SK-N-SH (cell line): ENCODE data around the gene GPR55. TPM values are rescaled to one million over a fixed set of nuclear protein-coding genes. Genes with fewer than 3 reads are reported as not detected.

Experiments used
- CTCF ChIA-PET: fragments of 300-600, 350-600 bp; formaldehyde crosslinking; extraction: SDS; loops from one replicate; lab custom pipeline; 2021; lab: Yijun Ruan, JAX
- POLR2A ChIA-PET: fragments of 350-600 bp; sonication (Branson Sonifier 250); formaldehyde crosslinking; extraction: SDS; loops from one replicate; lab custom pipeline; 2020; ENCODE audit warnings: antibody characterized with exemption, inconsistent platforms; lab: Yijun Ruan, JAX
- DNase-seq: peaks from one replicate; pipeline ENCODE4 v3.0.0; 2012
- H2AFZ ChIP-seq: fragments of 200-600 bp; sonication (generic); 2 replicates; pipeline ENCODE4 v1.8.1; 2016; ENCODE audit warnings: antibody characterized with exemption, mild to moderate bottlenecking, low read depth
- H3F3A ChIP-seq: fragments of 200-600 bp; sonication (generic); replicated peaks from 2 replicates; pipeline ENCODE3; 2016; ENCODE audit warnings: antibody characterized with exemption, mild to moderate bottlenecking; ENCODE audit not compliant: insufficient read depth
- H3K27ac ChIP-seq, 2 experiments: fragments of 200-500 bp in 1 of 2; fragments of 200-600 bp in 1 of 2; sonication (Bioruptor generic) in 1 of 2; sonication (generic), shearing (Covaris generic) in 1 of 2; 2 replicates each; pipeline versions ENCODE4 v1.5.1 to v1.6.1; 2014 to 2016; ENCODE audit warnings: low read depth in 2 of 2, inconsistent platforms in 1 of 2, low read length in 1 of 2, mild to moderate bottlenecking in 1 of 2, mixed read lengths in 1 of 2
- H3K27me3 ChIP-seq: fragments of 200-600 bp; sonication (generic), shearing (Covaris generic); 2 replicates; pipeline ENCODE4 v1.6.1; 2016; ENCODE audit warnings: mixed run types; ENCODE audit not compliant: insufficient read depth
- H3K36me3 ChIP-seq, 2 experiments: fragments of 200-500 bp in 1 of 2; fragments of 200-600 bp in 1 of 2; sonication (Bioruptor generic) in 1 of 2; sonication (generic) in 1 of 2; replicated peaks in 1 of 2; 2 replicates each; pipeline versions ENCODE3 to v1.5.1; 2014 to 2016; ENCODE audit warnings: low read length in 1 of 2, mild to moderate bottlenecking in 1 of 2; ENCODE audit not compliant: insufficient read depth in 2 of 2, control insufficient read depth in 1 of 2
- H3K4me1 ChIP-seq, 2 experiments: fragments of 200-500 bp in 1 of 2; fragments of 200-600 bp in 1 of 2; sonication (Bioruptor generic) in 1 of 2; sonication (generic), shearing (Covaris generic) in 1 of 2; 2 replicates each; pipeline versions ENCODE4 v1.5.1 to v1.6.1; 2014 to 2016; ENCODE audit warnings: low read depth in 1 of 2, low read length in 1 of 2, mixed run types in 1 of 2; ENCODE audit not compliant: insufficient read depth in 2 of 2, control insufficient read depth in 1 of 2
- H3K4me2 ChIP-seq: fragments of 200-600 bp; sonication (generic), shearing (Covaris generic); 2 replicates; pipeline ENCODE4 v1.6.1; 2017; ENCODE audit warnings: mixed run types
- H3K4me3 ChIP-seq, 2 experiments: fragments of 200-500 bp in 1 of 2; fragments of 200-600 bp in 1 of 2; sonication (Bioruptor generic) in 1 of 2; sonication (generic), shearing (Covaris generic) in 1 of 2; 2 replicates each; pipeline versions ENCODE4 v1.5.1 to v1.8.1; 2014 to 2016; ENCODE audit warnings: low read depth in 2 of 2, inconsistent platforms in 1 of 2, low read length in 1 of 2, mild to moderate bottlenecking in 1 of 2, mixed read lengths in 1 of 2, moderate library complexity in 1 of 2
- H3K79me2 ChIP-seq: fragments of 200-600 bp; sonication (generic); 2 replicates; pipeline ENCODE4 v1.8.1; 2017; ENCODE audit warnings: mild to moderate bottlenecking; ENCODE audit not compliant: insufficient read depth
- H3K9ac ChIP-seq: fragments of 200-600 bp; sonication (generic); 2 replicates; pipeline ENCODE4 v1.6.1; 2017; ENCODE audit warnings: mixed run types
- H3K9me2 ChIP-seq: fragments of 200-600 bp; sonication (generic); 2 replicates; pipeline ENCODE4 v1.6.1; 2017; ENCODE audit warnings: mixed run types
- H3K9me3 ChIP-seq: fragments of 200-600 bp; sonication (generic); 2 replicates; pipeline ENCODE4 v1.6.1; 2017; ENCODE audit warnings: mixed run types, mild to moderate bottlenecking, moderate library complexity
- H4K20me1 ChIP-seq: fragments of 200-600 bp; sonication (generic); 2 replicates; pipeline ENCODE4 v1.6.1; 2017; ENCODE audit warnings: mild to moderate bottlenecking, mixed run types; ENCODE audit not compliant: insufficient read depth
- CHD2 ChIP-seq: fragments of 150-350 bp; IDR thresholded peaks from 2 replicates; pipeline ENCODE4 v1.6.1; 2018; ENCODE audit warnings: low read length; ENCODE audit not compliant: partially characterized antibody
- CTCF ChIP-seq: fragments of 200-600 bp; sonication (generic); IDR thresholded peaks from 2 replicates; pipeline ENCODE4 v1.6.1; 2017; ENCODE audit warnings: antibody characterized with exemption, mild to moderate bottlenecking, moderate library complexity
- ELF1 ChIP-seq: IDR thresholded peaks from 2 replicates; pipeline ENCODE4 v1.4.0; 2012
- GABPA ChIP-seq: IDR thresholded peaks from 2 replicates; pipeline ENCODE4 v1.4.0; 2012; ENCODE audit warnings: low read depth, mild to moderate bottlenecking
- JUND ChIP-seq: IDR thresholded peaks from 2 replicates; pipeline ENCODE4 v1.4.0; 2012
- MEF2A ChIP-seq: IDR thresholded peaks from 2 replicates; pipeline ENCODE4 v1.4.0; 2012; ENCODE audit warnings: low read depth, borderline replicate concordance
- NRF1 ChIP-seq: IDR thresholded peaks from 2 replicates; pipeline ENCODE4 v1.6.1; 2012; ENCODE audit warnings: low read depth, mild to moderate bottlenecking, low read length
- POLR2AphosphoS5 ChIP-seq: IDR thresholded peaks from 2 replicates; pipeline ENCODE4 v1.6.1; 2012; ENCODE audit warnings: low read depth, low read length
- RCOR1 ChIP-seq: fragments of 150-350 bp; IDR thresholded peaks from 2 replicates; pipeline ENCODE4 v1.6.1; 2017; ENCODE audit warnings: antibody characterized with exemption, low read length
- REST ChIP-seq: IDR thresholded peaks from 2 replicates; pipeline ENCODE4 v1.6.1; 2012; ENCODE audit warnings: mild to moderate bottlenecking, low read depth, low read length, moderate library complexity
- RFX5 ChIP-seq: IDR thresholded peaks from 2 replicates; pipeline ENCODE4 v1.6.1; 2012; ENCODE audit warnings: mild to moderate bottlenecking, improper control_type of control experiment, low read length
- SMC3 ChIP-seq: IDR thresholded peaks from 2 replicates; pipeline ENCODE4 v1.6.1; 2012; ENCODE audit warnings: low read depth, low read length, improper control_type of control experiment
- TEAD4 ChIP-seq: IDR thresholded peaks from 2 replicates; pipeline ENCODE4 v1.4.0; 2012; ENCODE audit warnings: mild to moderate bottlenecking, borderline replicate concordance; ENCODE audit not compliant: insufficient read depth
- USF1 ChIP-seq: IDR thresholded peaks from 2 replicates; pipeline ENCODE4 v1.4.0; 2012; ENCODE audit warnings: low read depth, borderline replicate concordance
- USF2 ChIP-seq: fragments of 150-350 bp; IDR thresholded peaks from 2 replicates; pipeline ENCODE4 v1.6.1; 2017; ENCODE audit warnings: antibody characterized with exemption, low read length, low read depth, borderline replicate concordance
- WGBS: methylation state at CpG from one replicate; pipeline ENCODE4 v1.1.6; 2017; ENCODE audit warnings: low lambda C conversion rate; 5-methylcytosine and 5-hydroxymethylcytosine counted together
- polyA plus RNA-seq, 3 experiments: library from polyadenylated mRNA; depleted of rRNA; stranded (reverse); fragments of >200 nt; gene quantifications; 2 replicates each; pipeline ENCODE4 v1.2.3, GENCODE V29; 2012
- TF ChIP-seq, protein P1 (sequence below): IDR thresholded peaks from 2 replicates; pipeline ENCODE4; 2012
- TF ChIP-seq, protein P2 (sequence below): fragments of 150-350 bp; IDR thresholded peaks from 2 replicates; pipeline ENCODE4 v1.6.1; 2016; ENCODE audit warnings: mild to moderate bottlenecking, low read depth, low read length
- TF ChIP-seq, protein P3 (sequence below): IDR thresholded peaks from 2 replicates; pipeline ENCODE4 v1.4.0; 2012; ENCODE audit warnings: low read depth

GPR55 gene
- polyA plus RNA-seq, 1 of the 3 experiments (the other 2 are of a cell fraction) = not detected

DNA sequence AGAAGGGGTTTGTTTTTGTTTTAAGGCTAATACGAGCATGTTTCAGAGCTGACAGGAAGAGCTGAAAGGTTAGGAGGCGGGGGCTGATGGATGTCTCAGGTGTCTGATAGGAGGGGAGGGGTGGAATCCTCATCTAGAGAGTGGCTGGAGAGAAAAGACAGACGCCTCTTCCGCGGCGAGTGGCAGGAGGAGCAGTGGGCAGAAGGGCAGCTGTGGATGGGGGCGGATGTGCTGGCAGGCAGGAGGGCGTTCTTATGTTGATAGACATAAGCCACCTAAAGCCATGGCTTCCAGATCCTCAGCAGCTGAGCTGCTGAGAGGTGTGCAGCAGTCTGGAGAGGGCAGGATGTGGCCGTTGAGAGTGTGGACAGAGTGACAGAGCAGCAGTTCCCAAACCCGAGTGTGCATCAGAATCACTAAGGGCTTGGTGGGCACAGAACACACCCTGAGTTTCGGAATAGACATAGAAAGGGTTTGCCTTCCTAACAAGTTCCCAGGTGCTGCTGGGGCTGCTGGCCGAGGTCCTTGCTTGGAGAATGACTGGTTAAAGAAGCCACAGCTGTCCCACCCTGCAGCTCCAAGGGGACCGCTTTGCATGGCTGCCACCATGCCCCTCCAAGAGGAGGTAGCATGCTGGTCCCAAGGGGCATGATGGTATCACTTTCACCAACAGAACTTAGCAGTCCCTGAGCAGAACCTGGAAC lies 63.3 kb downstream of the GPR55 start:
- Histone ChIP-seq H3K27me3 (no peaks in the 10 kb centered on the region; the same call in 1 of the 2 replicates), H3K4me1 (peaks cover 8 to 12% of the 10 kb centered on the region in 2 experiments; a peak in 3 of 4 replicates), H3K9me2 (no peaks in the 10 kb centered on the region), H3K4me2 (no peak overlapping the region), H3K36me3 (no peaks in the 10 kb centered on the region), H3K9ac (no peak overlapping the region), H4K20me1 (0 out of 2 replicates have a peak, but pooled peaks cover 3% of the 10 kb centered on the region), H2AFZ (no peak overlapping the region), H3F3A (peaks cover 6% of the 10 kb centered on the region), H3K79me2 (no peaks in the 10 kb centered on the region), H3K27ac (no peak overlapping the region), H3K9me3 (no peaks in the 10 kb centered on the region), H3K4me3 (no peak overlapping the region)
- ChIA-PET POLR2A (interaction anchor here (0.6 to 1.3 kb wide), 2 partner anchors 8 to 149 kb away, joined by 3 read pairs; partner anchors contain the start of gene CAB39), CTCF (interaction anchor here (0.9 to 2.2 kb wide), 7 partner anchors 9 to 52 kb away, joined by 3 to 17 read pairs (median 4); no protein-coding TSS in a partner anchor)
- DNase-seq = no peak
- TF ChIP-seq, protein P1, sequence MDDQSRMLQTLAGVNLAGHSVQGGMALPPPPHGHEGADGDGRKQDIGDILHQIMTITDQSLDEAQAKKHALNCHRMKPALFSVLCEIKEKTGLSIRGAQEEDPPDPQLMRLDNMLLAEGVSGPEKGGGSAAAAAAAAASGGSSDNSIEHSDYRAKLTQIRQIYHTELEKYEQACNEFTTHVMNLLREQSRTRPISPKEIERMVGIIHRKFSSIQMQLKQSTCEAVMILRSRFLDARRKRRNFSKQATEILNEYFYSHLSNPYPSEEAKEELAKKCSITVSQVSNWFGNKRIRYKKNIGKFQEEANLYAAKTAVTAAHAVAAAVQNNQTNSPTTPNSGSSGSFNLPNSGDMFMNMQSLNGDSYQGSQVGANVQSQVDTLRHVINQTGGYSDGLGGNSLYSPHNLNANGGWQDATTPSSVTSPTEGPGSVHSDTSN = no peak
- TF ChIP-seq RCOR1 (no peak), POLR2AphosphoS5 (no peak), CHD2 (no peak), TEAD4 (no peak), MEF2A (no peak), SMC3 (no peak), CTCF (no peak), GABPA (no peak), RFX5 (no peak), JUND (no peak), NRF1 (no peak), USF1 (no peak), USF2 (no peak), ELF1 (no peak), REST (no peak)
- TF ChIP-seq, protein P2, sequence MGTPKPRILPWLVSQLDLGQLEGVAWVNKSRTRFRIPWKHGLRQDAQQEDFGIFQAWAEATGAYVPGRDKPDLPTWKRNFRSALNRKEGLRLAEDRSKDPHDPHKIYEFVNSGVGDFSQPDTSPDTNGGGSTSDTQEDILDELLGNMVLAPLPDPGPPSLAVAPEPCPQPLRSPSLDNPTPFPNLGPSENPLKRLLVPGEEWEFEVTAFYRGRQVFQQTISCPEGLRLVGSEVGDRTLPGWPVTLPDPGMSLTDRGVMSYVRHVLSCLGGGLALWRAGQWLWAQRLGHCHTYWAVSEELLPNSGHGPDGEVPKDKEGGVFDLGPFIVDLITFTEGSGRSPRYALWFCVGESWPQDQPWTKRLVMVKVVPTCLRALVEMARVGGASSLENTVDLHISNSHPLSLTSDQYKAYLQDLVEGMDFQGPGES = no peak
- TF ChIP-seq, protein P3, sequence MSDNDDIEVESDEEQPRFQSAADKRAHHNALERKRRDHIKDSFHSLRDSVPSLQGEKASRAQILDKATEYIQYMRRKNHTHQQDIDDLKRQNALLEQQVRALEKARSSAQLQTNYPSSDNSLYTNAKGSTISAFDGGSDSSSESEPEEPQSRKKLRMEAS = no peak
- WGBS = 67% methylated on average over 13 of the region's 13 CpGs
